ENCODE measurements around the gene KDM1B. TPM values are rescaled to one million over a fixed set of nuclear protein-coding genes. Genes with fewer than 3 reads are reported as not detected.

The KDM1B gene
- polyA plus RNA-seq, 1 of the 3 experiments (the other 2 are of a cell fraction): 9.4 TPM

- Histone ChIP-seq H3K9me3 (no peaks in the 10 kb centered on the region), H4K20me1 (ENCODE audit: insufficient read depth) (no peaks in the 10 kb centered on the region), H3F3A (replicated peaks; ENCODE audit: insufficient read depth) (peaks cover 23% of the 10 kb centered on the region), H3K9me2 (no peaks in the 10 kb centered on the region), H3K79me2 (ENCODE audit: insufficient read depth) (peaks cover 8% of the 10 kb centered on the region; the same call in 1 of the 2 replicates), H3K4me3 (ENCODE audit: low read depth in 2 of 2, low read length in 1 of 2) (no peak overlapping the region), H3K36me3 (replicated peaks in 1 of 2; ENCODE audit: control insufficient read depth in 1 of 2, insufficient read depth in 2 of 2, low read length in 1 of 2) (peaks cover 2 to 6% of the 10 kb centered on the region in 2 experiments), H3K9ac (no peak overlapping the region), H3K4me2 (no peak overlapping the region), H3K4me1 (ENCODE audit: control insufficient read depth in 1 of 2, insufficient read depth in 2 of 2, low read depth in 1 of 2, low read length in 1 of 2) (peaks cover 15 to 28% of the 10 kb centered on the region in 2 experiments; a peak in 3 of 4 replicates), H3K27me3 (ENCODE audit: insufficient read depth) (no peaks in the 10 kb centered on the region), H2AFZ (ENCODE audit: low read depth) (no peak overlapping the region), H3K27ac (ENCODE audit: low read depth in 2 of 2, low read length in 1 of 2) (no peak overlapping the region)
- CTCF ChIA-PET: no interaction called here
- DNase-seq: no peak
- 87% methylated on average over 3 of the region's 3 CpGs for WGBS (ENCODE audit: low lambda C conversion rate)
- POLR2A ChIA-PET: no interaction called here
- no peak for TF ChIP-seq RAD21 (IDR thresholded peaks at IDR 0.05; ENCODE audit: low read length)
- no peak for TF ChIP-seq YY1 (IDR thresholded peaks at IDR 0.05; ENCODE audit: low read depth)
These were observed 3.4 kb upstream of the KDM1B start for GRCh38 chr6:18151801-18152200.

GRCh38 chr6:18153311-18153703 is 1.9 kb upstream of the KDM1B start:
- Histone ChIP-seq H3K9ac (no peak overlapping the region; the same call in 1 of the 2 replicates), H4K20me1 (ENCODE audit: insufficient read depth) (no peaks in the 10 kb centered on the region), H3K27me3 (ENCODE audit: insufficient read depth) (no peaks in the 10 kb centered on the region), H3K9me2 (no peaks in the 10 kb centered on the region), H3K27ac (ENCODE audit: low read depth in 2 of 2, low read length in 1 of 2) (peak overlapping the region in 1 of 2 experiments; percentile 6; a peak in 1 of 4 replicates), H3K79me2 (ENCODE audit: insufficient read depth) (peaks cover 8% of the 10 kb centered on the region; the same call in 1 of the 2 replicates), H3K4me2 (peak overlapping the region; percentile 89), H3F3A (replicated peaks; ENCODE audit: insufficient read depth) (peaks cover 20% of the 10 kb centered on the region), H2AFZ (ENCODE audit: low read depth) (no peak overlapping the region), H3K4me1 (ENCODE audit: control insufficient read depth in 1 of 2, insufficient read depth in 2 of 2, low read depth in 1 of 2, low read length in 1 of 2) (peaks cover 15 to 19% of the 10 kb centered on the region in 2 experiments; a peak in 3 of 4 replicates), H3K4me3 (ENCODE audit: low read depth in 2 of 2, low read length in 1 of 2) (no peak overlapping the region), H3K36me3 (replicated peaks in 1 of 2; ENCODE audit: control insufficient read depth in 1 of 2, insufficient read depth in 2 of 2, low read length in 1 of 2) (peaks cover 0 to 2% of the 10 kb centered on the region in 2 experiments), H3K9me3 (no peaks in the 10 kb centered on the region)
- POLR2A ChIA-PET: no interaction called here
- CTCF ChIA-PET: no interaction called here
- DNase-seq: no peak
- no peak for TF ChIP-seq TCF12 (IDR thresholded peaks at IDR 0.05)

- H2AFZ ChIP-seq (ENCODE audit: low read depth): peak within 1 kb of the TSS; percentile 99
- WGBS (ENCODE audit: low lambda C conversion rate): 0% methylated on average over 26 of the region's 34 CpGs
- ChIA-PET CTCF (interaction anchor here (1.4 to 1.6 kb wide), 2 partner anchors 18 to 110 kb away, joined by 3 read pairs; partner anchors contain the start of gene DEK), POLR2A (interaction anchor here (0.5 kb wide), 1 partner anchor 479 kb away, joined by 4 read pairs; no protein-coding TSS in a partner anchor)
- H3K36me3 ChIP-seq (replicated peaks in 1 of 2; ENCODE audit: control insufficient read depth in 1 of 2, insufficient read depth in 2 of 2, low read length in 1 of 2): no peaks in the 10 kb centered on the region
- H3K9me2 ChIP-seq: no peaks in the 10 kb centered on the region
- H4K20me1 ChIP-seq (ENCODE audit: insufficient read depth): no peaks in the 10 kb centered on the region
- H3K27ac ChIP-seq (ENCODE audit: low read depth in 2 of 2, low read length in 1 of 2): peak within 1 kb of the TSS; percentile 70 to 76
- H3K27me3 ChIP-seq (ENCODE audit: insufficient read depth): no peaks in the 10 kb centered on the region
- H3K9me3 ChIP-seq: no peaks in the 10 kb centered on the region
- peak within 1 kb of the TSS; percentile 82 for H3K9ac ChIP-seq
- peak within 1 kb of the TSS; percentile 92 for H3K4me2 ChIP-seq
- DNase-seq: no peak
- H3F3A ChIP-seq (replicated peaks; ENCODE audit: insufficient read depth): peaks cover 12% of the 10 kb centered on the region
- peaks cover 15 to 19% of the 10 kb centered on the region in 2 experiments; a peak in 3 of 4 replicates for H3K4me1 ChIP-seq (ENCODE audit: control insufficient read depth in 1 of 2, insufficient read depth in 2 of 2, low read depth in 1 of 2, low read length in 1 of 2)
- H3K79me2 ChIP-seq (ENCODE audit: insufficient read depth): peaks cover 8% of the 10 kb centered on the region; the same call in 1 of the 2 replicates
- peak within 1 kb of the TSS; percentile 92 to 99 for H3K4me3 ChIP-seq (ENCODE audit: low read depth in 2 of 2, low read length in 1 of 2)
- TF ChIP-seq TAF1 (IDR thresholded peaks at IDR 0.05; ENCODE audit: borderline replicate concordance, low read depth, low read length) (0 out of 2 replicates have a peak, but pooled peaks have one; percentile 50), CTCF (IDR thresholded peaks at IDR 0.05) (no peak), SIN3A (IDR thresholded peaks at IDR 0.05; ENCODE audit: borderline replicate concordance, low read depth, low read length) (peak; percentile 24; the same call in 1 of the 2 replicates), REST (IDR thresholded peaks at IDR 0.05; ENCODE audit: low read depth, low read length) (no peak), EP300 (IDR thresholded peaks at IDR 0.05; ENCODE audit: borderline replicate concordance in 1 of 2, low read depth in 1 of 2, low read length in 1 of 2) (no peak), CHD2 (IDR thresholded peaks at IDR 0.05; ENCODE audit: low read length, partially characterized antibody) (no peak), YY1 (IDR thresholded peaks at IDR 0.05; ENCODE audit: low read depth) (peak; percentile 70), ELF1 (IDR thresholded peaks at IDR 0.05) (no peak), POLR2AphosphoS5 (IDR thresholded peaks at IDR 0.05; ENCODE audit: low read depth, low read length) (peak; percentile 79), RFX5 (IDR thresholded peaks at IDR 0.05; ENCODE audit: low read length) (no peak), NFIC (IDR thresholded peaks at IDR 0.05; ENCODE audit: borderline replicate concordance) (no peak), RCOR1 (IDR thresholded peaks at IDR 0.05; ENCODE audit: low read length) (no peak), MXI1 (IDR thresholded peaks at IDR 0.05; ENCODE audit: low read depth, low read length) (peak; percentile 14), JUND (IDR thresholded peaks at IDR 0.05) (no peak)
These were observed 594 bp upstream of the KDM1B start, which contains the start of gene TPMT for GRCh38 chr6:18154507-18155149. TSS of gene TPMT (minus strand) at chr6:18155077. CDS start at chr6:18149127, 5,950 bp downstream.

All from SK-N-SH (cell line).